ENCODE data around the gene DNAJC13. TPM values are rescaled to one million over a fixed set of nuclear protein-coding genes. Genes with fewer than 3 reads are reported as not detected.

Gene DNAJC13
- total RNA-seq, 2 donors from 2014 or later, result 17.6 to 22.9 TPM

DNA sequence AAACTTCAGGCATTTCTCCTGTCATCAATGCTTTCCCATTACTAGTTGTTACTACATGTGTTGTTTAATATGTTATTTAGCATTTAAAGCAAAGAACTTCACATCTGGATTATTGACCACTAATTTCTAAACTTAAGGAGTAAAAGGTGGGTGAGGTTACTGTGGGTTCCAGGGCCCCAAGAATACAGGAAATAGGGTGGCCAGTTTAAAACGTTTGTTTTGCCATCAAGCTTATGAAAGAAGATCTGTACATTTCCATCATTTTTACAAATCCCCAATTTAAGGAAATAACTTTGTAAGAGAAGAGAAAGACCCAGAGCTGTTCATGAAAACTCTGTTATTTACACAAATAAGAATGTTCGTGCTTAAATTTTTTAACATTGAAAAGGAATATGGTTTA lies 125.3 kb downstream of the DNAJC13 start:
- Histone ChIP-seq H3K4me1 (no peaks in the 10 kb centered on the region), H3K9me3 (no peaks in the 10 kb centered on the region), H3K27me3 (no peaks in the 10 kb centered on the region), H3K36me3 (peaks cover 28% of the 10 kb centered on the region), H3K4me3 (no peak overlapping the region), H3K27ac (no peak overlapping the region)
- DNase-seq (ENCODE audit: low spot score), result no peak
- TF ChIP-seq, protein P1, sequence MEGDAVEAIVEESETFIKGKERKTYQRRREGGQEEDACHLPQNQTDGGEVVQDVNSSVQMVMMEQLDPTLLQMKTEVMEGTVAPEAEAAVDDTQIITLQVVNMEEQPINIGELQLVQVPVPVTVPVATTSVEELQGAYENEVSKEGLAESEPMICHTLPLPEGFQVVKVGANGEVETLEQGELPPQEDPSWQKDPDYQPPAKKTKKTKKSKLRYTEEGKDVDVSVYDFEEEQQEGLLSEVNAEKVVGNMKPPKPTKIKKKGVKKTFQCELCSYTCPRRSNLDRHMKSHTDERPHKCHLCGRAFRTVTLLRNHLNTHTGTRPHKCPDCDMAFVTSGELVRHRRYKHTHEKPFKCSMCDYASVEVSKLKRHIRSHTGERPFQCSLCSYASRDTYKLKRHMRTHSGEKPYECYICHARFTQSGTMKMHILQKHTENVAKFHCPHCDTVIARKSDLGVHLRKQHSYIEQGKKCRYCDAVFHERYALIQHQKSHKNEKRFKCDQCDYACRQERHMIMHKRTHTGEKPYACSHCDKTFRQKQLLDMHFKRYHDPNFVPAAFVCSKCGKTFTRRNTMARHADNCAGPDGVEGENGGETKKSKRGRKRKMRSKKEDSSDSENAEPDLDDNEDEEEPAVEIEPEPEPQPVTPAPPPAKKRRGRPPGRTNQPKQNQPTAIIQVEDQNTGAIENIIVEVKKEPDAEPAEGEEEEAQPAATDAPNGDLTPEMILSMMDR (IDR thresholded peaks at IDR 0.05), result no peak

DNA sequence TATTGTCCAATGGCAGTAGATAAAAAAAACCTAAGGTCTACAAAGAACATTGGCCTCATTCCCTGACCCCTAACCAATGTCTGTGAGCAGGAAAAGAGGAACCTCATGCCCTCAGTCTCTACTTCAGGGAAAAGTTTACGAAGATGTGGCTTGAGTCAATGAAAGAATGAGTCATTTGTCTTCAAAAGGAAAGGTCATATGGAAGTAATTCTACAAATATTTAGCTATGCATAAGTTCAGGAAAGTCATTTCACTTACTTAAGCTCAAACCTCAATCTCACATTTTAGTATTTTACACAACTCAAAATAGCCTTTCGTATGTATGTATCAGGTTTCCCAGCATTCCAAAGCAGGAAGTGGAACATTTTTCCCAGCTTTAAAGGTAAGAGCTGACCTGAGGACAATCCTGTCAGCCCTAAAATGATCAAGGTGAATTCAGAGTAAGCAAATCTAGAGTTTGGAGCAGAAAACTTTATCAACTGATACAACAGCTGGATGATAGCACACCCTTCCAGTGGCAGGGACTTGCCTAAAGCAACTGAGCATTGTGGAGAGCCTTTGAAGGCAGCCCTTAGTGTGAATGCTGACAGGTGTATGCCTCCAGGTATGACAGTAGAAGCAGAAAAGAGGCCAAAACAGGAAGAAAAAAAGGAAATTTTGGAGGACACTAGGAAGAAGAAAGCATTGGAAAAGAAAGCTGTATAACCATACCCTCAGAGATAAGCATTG lies 125.9 kb downstream of the DNAJC13 start:
- Histone ChIP-seq H3K36me3 (peaks cover 25% of the 10 kb centered on the region), H3K27me3 (no peaks in the 10 kb centered on the region), H3K4me1 (no peaks in the 10 kb centered on the region), H3K27ac (peak overlapping the region in 1 of 2 donors; percentile 28), H3K9me3 (no peaks in the 10 kb centered on the region), H3K4me3 (no peak overlapping the region)
- TF ChIP-seq, protein P1 (IDR thresholded peaks at IDR 0.05), result no peak
- DNase-seq (ENCODE audit: low spot score), result no peak

DNA sequence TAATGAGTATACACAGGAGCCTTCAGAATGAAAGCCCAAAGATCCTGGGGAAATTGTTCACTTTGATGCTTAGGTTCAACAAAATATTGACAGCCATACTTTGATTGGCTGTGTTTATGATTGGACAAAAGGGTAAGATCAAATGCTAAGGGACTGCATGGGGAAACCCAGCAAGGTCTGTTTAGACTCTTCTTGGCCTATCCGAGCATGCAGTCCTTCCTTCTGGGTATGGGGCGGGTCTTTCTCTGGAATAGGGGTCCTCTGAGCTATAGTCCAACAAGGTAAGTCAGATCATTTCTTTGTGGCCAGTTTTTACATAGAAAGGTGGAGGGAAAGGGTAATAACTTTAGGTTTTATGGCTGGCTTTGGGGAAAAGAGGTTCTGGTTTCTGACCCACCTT lies 126.8 kb downstream of the DNAJC13 start:
- TF ChIP-seq, protein P1 (IDR thresholded peaks at IDR 0.05), result no peak
- no peaks in the 10 kb centered on the region for H3K9me3 ChIP-seq

DNA sequence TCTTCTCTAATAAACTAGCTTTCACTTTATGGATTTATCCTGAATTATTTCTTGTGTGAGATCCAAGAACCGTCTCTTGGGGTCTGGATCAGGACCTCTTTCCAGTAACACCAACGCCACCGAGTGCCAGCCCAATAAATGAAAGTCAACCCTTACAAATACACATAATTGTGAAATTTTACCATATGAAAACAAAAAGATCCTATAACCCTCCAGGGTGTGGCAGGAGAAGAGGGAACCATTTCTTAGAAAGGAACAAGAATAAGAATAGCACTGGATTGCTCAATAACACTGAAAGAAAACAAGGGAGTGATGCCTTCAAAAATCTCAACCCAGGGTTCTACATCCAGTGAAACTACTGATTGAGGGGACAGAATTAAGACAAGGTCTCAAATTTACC lies 128.2 kb downstream of the DNAJC13 start:
- Histone ChIP-seq H3K27ac (no peak overlapping the region), H3K27me3 (no peaks in the 10 kb centered on the region), H3K36me3 (peaks cover 2% of the 10 kb centered on the region), H3K9me3 (no peaks in the 10 kb centered on the region), H3K4me3 (no peak overlapping the region), H3K4me1 (peaks cover 0 to 9% of the 10 kb centered on the region in 2 donors)
- TF ChIP-seq, protein P1 (IDR thresholded peaks at IDR 0.05), result no peak
- DNase-seq (ENCODE audit: low spot score), result no peak

More for the DNA sequence above, 126.8 kb downstream of the DNAJC13 start:
- Histone ChIP-seq H3K36me3 (peaks cover 16% of the 10 kb centered on the region), H3K27me3 (no peaks in the 10 kb centered on the region), H3K27ac (no peak overlapping the region), H3K4me3 (no peak overlapping the region), H3K4me1 (no peaks in the 10 kb centered on the region)
- no peak for DNase-seq (ENCODE audit: low spot score)

DNA sequence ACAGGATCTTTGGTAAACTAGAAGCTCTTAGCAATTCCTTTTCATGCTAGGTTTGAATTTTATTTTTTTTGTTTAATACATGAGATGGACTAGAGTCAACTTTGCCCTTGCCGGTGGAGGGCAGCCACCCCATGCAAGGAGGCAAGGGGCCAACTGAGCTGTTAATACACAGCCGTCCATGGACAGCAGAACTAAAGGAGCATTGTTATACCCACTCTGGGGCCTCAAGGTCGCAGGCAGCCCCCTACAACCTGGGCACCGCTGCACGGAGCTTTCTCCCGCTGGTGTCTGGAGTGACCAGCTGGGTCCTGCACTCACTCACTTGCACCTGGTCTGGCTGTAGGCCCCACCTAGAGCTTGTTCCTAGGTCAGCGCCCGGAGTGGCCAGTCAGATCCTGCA lies 131.9 kb downstream of the DNAJC13 start:
- no peaks in the 10 kb centered on the region for H3K27me3 ChIP-seq
- H3K4me3 ChIP-seq, result no peak overlapping the region
- H3K36me3 ChIP-seq, result no peaks in the 10 kb centered on the region
- TF ChIP-seq, protein P1 (IDR thresholded peaks at IDR 0.05), result no peak
- H3K9me3 ChIP-seq, result no peaks in the 10 kb centered on the region
- H3K4me1 ChIP-seq, result peaks cover 0 to 17% of the 10 kb centered on the region in 2 donors
- no peak for DNase-seq (ENCODE audit: low spot score)
- H3K27ac ChIP-seq, result no peak overlapping the region
